T-helper 1 cell (primary cell): Measurements from ENCODE around the gene GLCCI1.
"Not testable (repeated sequence)": the region's sequence is repeated elsewhere in the genome, so short reads cannot be mapped to it uniquely, and the experiment has no call there.

Experiments used
- DNase-seq, 5 donors: peaks; one replicate each; pipeline ENCODE4 v3.0.0-alpha.2; 2012 to 2020

Gene GLCCI1

DNA sequence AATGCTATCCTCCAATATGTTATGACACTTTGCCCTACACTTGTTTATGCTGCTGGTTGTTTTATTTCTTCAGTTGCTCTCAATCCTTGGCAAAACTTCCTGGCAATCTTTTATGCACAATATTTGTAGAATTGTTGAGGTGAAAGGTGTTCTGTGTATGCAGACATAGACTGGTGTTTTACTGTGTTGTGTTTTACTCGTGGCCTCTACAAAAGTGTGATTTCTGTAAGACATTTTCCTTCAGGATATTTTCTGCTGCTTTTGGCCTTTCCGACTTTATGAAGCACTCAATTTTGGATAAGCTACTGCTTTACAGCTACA lies 21.8 kb downstream of the GLCCI1 start:
- DNase-seq, result no peak

DNA sequence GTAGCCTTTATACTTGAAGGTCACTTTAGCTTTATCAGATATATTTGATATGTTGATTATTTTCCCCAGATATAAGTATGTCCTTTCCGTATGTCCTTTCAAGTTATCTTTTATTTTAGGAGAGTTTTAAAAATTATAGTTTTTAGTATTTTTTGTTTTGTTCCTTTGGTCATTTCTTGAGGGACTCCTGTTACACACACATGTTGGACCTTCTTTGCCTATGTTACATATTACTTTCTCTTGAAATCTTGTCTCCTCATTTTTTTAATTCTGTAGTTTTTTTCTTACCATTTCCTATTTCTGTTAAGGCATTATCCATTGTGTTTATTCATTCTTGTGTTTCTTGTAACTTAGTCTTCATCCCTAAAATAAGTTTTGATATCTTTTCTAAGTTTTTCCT lies 23.9 kb downstream of the GLCCI1 start:
- no peak for DNase-seq

DNA sequence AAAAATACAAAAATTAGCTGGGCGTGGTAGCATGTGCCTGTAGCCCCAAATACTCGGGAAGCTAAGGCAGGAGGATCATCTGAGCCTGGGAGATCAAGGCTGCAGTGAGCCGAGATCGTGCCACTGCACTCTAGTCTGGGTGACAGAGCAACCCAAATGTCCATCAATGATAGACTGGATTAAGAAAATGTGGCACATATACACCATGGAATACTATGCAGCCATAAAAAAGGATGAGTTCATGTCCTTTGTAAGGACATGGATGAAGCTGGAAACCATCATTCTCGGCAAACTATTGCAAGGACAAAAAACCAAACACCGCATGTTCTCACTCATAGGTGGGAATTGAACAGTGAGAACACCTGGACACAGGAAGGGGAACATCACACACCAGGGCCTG lies 26.8 kb downstream of the GLCCI1 start:
- DNase-seq, result not testable (repeated sequence)

DNA sequence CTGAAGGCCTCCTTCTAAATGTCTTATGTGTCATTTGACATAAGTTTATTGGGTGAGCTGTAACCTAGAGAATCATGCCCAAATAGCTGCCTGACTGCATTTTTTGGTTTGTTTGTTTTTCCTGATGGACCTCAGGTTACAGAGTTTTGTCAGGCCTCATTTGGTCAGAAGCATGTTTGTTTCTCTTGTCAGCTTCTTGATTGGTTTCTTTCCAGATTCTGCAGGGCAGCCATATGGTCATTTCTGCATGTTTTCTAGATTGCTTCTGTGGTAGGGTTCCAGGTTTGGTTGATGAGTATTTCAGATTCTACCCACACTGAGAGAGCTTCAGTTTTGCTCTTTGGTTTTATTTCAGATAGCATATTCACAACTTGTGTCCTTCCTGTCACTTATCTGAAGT lies 28.0 kb downstream of the GLCCI1 start:
- no peak for DNase-seq

DNA sequence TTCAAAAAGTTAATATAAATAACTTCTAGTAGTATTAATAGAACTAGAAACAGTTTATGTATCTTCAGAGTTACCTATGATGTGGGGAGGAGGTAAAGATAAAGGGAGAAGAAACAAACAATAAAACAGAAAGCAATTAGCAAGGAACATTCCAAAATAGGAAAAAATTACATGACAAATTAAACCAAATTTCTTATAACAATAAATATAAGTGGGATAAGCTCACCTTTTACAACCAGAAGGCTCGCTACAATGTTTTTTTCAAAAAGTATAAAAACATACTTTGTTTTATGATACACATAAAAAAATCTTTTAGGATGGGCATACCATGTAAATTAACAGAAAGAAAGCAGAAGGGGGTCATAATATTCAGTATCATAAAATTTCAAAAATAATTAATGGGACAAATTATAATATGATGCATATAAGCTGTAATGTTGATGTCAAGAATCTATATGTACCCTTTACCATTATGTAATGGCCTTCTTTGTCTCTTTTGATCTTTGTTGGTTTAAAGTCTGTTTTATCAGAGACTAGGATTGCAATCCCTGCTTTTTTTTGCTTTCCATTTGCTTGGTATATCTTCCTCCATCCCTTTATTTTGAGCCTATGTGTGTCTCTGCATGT lies 31.8 kb downstream of the GLCCI1 start:
- DNase-seq, result no peak

DNA sequence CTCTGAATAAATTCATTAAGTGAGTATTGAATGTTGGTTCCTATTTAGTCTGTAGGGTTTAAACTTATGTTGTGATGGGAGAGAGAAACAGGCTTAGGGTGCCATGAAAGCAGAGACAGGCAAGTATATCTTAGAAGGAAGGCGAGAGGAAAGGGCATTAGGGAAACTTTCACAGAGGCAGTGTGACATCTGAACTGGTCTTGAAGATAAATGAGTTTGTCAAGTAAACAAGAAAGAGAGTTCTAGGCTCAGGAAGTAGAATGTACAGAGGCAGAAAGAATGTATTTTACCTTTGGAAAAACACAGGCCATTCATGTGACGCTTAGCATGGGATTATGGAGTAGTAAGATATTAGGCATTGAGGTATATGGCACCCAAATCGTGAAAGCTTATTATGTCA lies 34.5 kb downstream of the GLCCI1 start:
- DNase-seq, result no peak

DNA sequence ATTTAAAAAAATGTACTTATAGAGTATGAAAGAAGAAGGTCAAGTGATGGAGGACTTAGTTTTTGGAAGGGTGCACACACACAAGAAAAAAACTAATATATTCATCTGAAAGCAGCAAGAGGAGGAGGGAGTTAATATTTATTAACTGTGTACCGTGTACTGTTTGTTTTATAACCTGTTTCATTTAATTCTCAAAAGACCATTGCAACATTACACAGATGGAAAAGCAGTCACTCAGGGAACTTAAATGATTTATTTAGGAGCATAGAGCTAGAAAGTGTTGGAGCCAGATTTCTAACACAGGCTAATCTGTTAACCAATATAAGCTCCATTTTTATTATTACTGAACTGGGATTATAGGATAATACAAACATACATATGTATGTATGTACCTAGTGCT lies 36.7 kb downstream of the GLCCI1 start:
- no peak for DNase-seq

DNA sequence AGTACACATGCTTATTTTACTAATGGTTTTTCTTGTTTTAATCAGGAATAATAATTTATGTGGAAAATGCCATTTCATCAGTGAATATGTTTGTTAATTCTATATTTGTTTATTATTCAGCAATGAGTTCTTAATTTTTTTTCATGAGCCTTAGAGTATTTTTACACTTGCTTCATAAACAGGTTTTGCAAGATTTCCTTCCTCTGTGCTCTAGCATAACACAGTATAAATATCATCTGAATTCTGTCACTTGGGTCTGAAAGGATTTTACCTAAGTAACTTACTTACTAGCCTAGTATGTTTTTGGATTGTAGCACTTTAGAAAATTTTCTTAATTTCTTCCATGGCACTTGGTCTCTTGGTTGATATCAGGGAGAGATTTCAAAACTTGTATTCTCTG lies 45.8 kb downstream of the GLCCI1 start:
- DNase-seq, result no peak

DNA sequence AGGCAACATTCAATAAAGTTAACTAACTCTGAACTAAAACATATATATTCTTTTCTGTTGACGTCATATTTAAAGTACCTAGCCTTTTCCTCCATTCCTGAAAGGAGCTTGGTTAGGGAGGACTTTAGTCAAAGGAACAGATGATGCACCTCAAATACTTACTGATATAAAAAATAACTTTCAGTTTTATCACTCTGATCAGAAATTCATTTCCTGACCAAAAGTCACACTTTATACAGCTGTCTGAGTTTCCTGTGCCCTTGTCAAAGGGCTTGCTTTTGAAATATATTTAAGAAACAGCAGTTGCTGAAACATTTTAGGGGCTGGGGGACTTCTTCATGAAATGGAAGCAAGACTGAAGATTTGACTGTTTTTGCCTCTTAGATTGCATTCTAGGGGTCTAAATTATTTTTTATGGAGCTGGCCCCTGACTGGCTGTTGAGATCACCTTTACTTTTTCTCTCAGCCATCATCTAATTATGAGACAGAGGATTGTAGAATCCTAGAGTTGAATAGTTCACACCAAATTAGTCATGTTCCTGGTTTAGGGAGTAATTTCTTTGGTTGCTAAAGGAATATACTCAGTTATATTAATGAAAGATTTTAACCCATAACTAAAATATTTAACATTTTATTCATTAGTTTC lies 46.6 kb downstream of the GLCCI1 start:
- peak in 1 of 5 donors; percentile 28 for DNase-seq

DNA sequence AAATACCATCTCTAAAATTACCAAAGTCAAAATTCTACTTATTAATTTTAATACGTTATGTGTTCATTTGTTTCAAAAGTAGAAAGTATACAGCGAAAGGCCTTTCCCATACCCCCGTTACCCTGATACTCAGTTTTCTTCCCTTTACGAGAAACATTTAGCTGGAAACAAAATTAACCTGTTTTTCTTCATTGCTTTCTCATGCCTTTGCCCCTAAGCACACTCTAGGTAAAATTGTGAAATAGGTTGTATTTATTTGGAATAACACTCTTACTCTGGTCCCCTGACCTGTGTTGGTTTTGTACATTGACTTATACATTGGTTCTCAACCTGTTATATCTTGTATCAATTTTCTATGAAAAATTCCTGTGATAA lies 47.1 kb downstream of the GLCCI1 start:
- DNase-seq, result no peak

DNA sequence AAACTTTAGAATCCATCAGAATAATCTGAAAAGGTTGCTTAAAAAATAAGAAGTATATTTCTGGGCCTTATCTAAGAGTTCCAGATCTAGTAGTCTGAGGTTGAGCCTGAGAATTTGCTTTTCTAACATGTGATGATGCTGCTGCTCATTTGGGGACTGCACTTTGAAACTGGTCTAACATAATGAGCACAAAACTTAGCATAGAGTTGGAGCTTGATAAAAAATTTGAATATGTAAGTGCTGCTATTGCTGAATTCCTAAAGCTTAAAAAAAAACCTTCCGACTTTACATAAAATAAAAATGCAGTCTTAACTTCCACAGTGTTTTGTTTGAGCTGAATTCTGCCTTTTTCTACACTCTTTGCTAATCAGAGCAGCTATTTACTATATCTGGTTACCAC lies 48.8 kb downstream of the GLCCI1 start:
- no peak for DNase-seq

DNA sequence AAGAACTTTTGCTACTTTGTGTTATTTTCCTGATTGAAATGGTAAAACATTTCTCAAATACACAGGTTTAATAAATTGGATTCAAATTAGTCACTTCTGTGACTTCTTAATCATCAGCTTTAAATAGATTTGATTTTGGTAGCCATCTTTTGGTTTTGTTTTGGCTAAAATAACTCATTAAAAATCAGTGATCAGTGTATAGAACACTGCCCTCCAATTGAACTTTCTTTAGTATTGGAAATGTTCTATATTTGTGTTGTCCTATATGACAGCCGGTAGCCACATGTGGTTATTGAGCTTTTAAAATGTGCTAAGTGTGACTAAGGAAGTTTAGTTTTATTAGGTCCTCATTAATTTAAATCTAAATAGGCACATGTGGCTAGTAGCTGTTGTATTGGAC lies 50.4 kb downstream of the GLCCI1 start:
- DNase-seq, result no peak

DNA sequence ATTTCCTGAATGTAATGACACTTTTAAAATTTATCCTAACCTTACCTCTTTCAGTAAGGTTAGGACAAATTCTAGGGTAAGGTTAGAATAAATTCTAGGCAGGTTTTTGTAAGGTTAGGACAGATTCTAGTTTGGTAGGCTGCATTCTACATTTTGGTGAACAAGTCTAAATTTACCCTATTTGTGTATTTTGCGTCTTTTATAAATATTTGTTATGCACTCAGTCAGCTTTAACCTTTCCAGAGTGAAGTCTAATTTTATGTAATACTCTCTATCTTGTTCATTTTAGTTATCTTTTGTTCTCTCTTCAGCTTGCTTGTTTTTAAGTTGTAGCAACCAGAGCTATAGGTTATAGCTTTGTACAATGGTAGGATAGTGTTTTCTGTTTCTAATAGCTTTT lies 54.0 kb downstream of the GLCCI1 start:
- DNase-seq, result no peak

DNA sequence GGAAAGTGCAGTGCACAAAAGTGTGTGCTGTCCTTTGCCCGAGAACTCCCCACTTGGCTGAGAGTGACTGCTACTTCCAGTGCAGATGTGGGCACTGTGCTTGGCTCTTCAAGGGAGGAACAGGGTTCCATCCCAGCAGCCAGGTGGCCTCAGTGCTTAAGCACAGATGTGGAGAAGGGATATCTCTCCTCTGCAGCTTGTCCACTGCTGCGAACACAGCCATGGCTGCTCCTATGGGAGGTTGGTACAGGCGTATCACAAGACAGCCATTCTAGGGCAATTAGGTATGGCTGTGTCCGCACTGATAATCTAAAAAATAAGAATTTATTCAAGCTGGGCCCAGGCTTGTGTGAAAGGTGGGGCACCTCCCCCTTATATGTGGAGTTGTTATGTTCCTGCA lies 66.6 kb downstream of the GLCCI1 start:
- DNase-seq, result no peak

DNA sequence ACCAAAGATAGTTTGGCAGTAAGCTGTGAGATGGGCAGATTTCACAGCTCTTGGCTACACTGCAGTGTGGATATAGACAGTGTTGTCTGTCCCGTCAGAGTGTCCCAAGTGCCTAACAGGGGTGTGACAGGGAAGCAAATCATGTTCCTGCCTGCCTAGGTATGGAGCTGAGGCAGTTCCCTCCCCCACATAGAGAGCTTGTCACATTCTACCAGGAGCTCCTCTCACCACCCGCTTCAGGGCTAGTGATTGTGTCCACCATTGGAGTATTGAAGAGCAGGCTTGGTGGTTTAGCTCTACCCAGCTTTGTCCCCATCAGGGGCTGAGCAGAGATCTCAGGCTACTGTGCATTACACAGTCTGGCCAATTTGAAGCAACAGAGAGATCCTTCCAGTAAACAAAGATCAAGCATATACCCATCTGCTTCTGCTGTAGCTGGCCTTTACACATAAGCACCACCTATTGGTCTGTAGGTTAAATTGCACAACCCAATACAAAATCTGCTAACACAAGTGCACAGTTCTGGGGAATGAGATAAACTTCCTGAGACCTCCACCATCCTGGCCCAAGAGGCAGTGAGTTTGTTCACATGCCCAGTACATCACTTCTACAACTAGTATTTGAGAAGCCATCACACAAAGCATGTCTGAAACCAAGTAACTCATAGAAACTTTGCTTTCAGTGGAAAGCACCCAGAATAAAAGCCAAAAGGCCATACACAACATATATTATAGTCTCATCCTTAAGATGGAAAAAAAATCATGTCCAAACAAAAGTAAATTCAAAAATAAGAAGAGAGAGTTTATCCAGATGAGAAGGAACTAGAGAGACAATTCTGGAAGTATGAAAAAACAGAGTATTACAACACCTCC lies 67.3 kb downstream of the GLCCI1 start:
- DNase-seq, result peak in 1 of 5 donors; percentile 58

DNA sequence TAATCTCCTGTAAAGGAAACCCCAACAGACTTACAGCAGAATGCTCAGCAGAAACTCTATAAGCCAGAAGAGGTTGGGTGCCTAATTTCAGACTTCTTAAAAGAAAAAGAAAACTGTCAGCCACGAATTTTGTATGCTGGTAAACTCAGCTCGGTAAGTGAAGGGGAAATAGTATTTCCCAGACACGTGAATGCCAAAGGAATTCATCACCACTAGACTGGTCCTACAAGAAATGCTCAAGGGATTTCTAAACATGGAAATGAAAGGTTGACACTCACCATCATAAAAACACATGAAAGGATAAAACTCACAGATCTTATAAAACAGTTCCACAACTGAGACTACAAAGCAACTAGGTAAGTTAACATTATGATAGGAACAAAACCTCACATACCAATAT lies 68.6 kb downstream of the GLCCI1 start:
- no peak for DNase-seq

DNA sequence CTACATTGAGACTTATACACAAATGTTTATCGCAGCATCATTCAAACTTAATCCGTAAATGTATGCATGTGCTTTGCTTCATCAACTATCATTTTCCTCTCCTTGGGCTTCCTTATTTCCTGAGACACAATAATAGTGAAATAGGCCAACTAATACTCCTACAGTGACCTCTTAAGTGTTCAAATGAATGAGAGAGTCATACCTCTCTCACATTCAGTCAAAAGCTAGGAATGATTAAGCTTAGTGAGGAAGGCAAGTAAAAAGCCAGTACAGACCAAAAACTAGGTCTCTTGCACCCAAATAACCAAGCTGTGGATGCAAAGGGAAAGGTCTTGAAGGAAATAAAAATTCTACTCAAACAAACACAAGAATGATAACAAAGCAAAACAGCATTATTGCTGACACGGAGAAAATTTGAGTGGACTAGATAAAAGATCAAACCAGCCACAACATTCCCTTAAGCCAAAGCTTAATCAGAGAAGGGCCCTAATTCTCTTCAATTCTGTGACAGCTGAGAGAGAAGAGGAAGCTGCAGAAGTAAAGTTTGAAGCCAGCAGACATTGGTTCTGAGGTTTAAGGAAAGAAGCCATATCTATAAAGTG lies 72.3 kb downstream of the GLCCI1 start:
- DNase-seq, result peak in 1 of 5 donors; percentile 33

DNA sequence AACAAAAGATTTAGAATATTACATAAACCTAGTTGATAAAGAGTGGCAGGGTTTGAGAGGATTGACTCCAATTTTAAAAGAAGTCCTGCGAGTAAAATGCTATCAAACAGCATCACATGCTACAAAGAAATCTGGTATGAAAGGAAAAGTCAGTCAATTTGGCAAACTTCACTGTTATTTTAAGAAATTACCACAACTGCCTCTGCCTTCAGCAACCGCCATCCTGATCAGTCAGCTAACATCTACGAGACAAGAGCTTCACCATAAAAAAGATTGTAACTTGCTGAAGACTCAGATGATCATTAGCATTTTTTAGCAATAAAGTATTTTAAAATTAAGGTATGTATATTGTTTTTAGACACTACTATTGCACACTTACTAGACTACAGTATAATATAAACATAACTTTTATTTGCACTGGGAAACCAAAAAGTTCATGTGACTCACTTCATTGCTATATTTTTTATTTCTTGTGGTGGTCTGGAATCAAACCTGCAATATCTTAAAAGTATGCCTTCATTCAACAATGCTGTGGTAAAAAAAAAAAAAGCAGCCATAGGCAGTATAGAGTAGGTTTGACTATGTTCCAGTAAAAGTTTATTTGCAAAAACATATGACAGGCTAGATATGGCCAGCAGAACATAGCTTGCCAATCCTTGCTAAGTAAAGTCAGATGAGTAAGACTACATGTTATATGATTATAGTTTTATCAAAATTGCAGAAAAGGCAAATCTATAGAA lies 74.4 kb downstream of the GLCCI1 start:
- DNase-seq, result no peak

DNA sequence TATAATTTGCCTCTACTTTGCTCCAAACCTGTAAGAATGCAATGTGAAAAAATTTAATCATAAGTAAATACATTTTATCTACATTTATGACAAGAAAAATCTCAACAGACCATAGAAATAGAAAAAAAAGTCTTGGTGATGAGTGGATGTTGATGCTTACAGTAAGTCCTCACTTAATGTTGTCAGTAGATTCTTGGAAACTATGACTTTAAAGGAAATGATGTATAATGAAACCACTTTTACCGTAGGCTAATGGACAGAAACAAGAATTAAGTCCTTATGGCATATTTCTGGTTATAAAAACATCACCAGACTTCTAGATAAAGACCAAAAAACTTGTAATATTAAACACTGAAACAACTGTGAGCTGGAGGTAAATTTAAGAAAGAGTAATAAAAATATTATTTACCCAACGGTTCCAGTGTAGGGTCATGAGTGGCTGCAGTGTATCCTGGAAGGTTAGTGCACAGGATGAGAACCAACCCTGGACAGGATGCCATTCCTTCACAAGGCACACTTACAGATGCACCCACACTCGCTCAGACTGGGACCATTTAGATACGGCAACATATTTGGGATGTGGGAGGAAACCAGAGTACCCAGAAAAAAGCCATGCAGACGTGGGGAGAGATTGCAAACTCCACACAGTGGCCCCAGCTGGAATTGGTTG lies 76.3 kb downstream of the GLCCI1 start:
- DNase-seq, result peak in 1 of 5 donors; percentile 79

DNA sequence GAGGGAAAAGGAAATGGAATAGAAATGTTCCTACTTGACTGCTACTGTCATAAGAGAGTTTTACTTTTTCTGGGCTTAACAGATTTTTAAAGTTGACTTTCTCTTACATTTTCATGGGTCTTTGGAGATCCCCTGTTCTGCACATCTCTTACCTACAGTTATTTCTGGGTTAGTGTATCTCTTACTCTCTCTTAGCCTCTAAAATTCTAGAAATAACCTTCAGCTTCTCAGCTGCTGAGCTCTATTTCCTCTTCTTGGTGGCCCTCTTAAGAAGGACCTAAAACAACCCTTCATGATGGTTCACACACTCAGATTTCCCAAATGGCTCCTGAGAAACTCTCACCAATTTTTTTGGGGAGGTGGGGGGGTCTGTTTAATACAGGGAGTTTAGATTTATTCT lies 79.5 kb downstream of the GLCCI1 start:
- DNase-seq, result not testable (repeated sequence)

DNA sequence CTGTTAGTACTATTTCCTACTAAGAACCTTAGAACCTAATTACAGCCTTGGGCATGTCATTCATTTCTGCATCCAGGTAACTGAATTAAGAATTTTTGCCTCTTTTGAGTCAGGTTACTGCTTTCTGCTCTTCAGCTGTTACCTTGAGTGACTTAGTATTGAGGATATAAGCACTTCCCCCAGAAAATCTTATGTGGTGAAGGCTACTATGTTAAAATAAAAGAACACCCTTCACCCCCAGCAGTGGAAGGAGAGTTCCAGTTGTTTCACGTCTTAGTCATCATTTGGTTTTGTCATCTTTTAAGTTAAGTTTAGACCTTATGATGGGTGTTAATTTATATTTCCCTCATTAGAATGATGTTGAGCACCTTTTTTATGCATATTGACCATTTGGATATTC lies 82.8 kb downstream of the GLCCI1 start:
- DNase-seq, result no peak

DNA sequence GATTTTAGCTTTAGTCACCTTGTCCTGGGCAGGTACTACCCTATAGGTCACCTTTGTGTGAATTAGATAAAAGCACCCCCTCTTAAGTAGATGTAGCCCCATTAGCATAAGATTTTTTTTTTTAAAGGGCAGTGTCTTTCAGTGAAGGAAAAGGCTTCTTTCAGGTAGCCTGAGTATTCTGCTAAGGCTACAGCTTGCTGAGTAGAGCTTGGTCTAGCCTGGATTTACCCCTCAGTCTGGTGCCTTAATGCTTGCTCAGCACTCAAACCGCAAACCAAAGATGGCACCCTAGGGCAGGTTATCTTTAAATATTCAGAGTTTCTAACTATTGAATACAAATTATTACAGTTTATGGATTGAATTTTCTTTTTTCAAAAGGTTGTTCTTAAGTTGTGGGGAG lies 83.4 kb downstream of the GLCCI1 start:
- DNase-seq, result no peak

DNA sequence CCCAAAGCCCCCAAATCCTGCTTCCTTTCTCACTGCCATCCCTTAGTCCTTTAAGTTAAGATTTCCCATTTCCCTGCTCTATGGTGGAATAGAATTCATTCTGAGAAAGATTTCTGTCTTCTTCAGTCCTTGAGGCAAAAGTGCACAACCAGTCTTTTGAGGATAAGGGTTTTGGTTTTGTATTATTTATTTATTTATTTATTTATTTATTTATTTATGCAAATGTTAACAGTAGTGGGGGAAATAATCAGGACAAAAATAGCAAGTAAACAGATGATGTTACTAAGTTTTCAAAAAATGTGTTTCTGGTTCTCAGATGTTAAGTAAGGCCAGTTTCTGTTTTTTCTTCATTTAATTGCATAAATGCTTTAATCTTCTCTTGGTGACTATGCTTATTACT lies 84.2 kb downstream of the GLCCI1 start:
- DNase-seq, result no peak
